Measurements from ENCODE around the gene CACNA2D1.

DNA sequence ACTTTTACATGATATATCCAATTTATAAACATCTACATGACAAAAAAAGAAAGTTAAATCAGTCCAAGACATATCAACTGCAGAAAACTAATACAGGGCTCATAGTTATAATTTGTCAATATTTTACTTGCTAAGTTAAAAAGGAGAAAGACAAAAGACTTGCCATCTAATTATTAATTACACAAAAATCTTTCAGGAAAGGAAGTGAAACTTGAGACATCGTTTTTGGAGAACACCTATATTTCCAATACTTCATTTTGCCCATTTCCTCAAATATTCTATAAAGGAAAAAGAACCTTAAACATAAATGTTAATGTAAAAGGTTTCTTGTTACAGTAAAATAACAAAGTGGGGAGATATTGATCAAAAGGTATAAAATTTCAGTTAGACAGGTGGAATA, 148.7 kb downstream of the CACNA2D1 start:
- TF ChIP-seq POLR2A (IDR thresholded peaks at IDR 0.05) = no peak
- TF ChIP-seq CTCF (IDR thresholded peaks at IDR 0.05) = no peak
